HTR-8/SVneo (cell line): Measurements from ENCODE around the gene SPAG16.

Source experiments
- DNase-seq: peaks from one replicate; pipeline ENCODE4 v3.0.0; 2011; ENCODE audit warnings: low spot score, mixed read lengths; ENCODE audit not compliant: insufficient read length
- FAIRE-seq: peaks from 2 replicates; lab custom pipeline; 2011; peaks lifted over from hg19 to GRCh38; lab: Jason Lieb, UNC

The SPAG16 gene

DNA sequence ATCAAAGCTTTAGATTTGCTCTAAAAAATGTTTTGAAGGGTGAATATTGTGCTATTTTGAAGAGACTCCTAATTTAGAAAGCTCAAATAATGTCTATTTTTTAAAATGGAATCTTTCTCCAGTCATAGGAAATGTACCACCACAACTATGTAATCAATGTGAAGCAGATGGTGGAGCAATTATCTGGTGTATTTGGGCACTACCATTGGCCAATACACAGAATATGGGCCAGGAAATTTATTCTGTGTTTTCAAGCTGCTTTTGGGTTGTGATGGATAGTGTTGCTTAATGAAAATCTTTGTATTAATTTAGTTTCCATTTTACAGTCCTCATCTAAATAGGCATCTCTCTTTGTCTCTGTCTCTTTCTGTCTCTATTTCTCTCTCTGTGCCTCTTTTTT, 1109.5 kb downstream of the SPAG16 start:
- FAIRE-seq, result no peak
- DNase-seq, result no peak

- no peak for DNase-seq
- FAIRE-seq, result no peak
These were observed 1110.8 kb downstream of the SPAG16 start for GRCh38 chr2:214395040-214395439.

GRCh38 chr2:214401580-214401979, 1117.3 kb downstream of the SPAG16 start:
- no peak for FAIRE-seq

GRCh38 chr2:214410128-214410775, 1126.0 kb downstream of the SPAG16 start:
- no peak for DNase-seq

More at GRCh38 chr2:214401580-214401979, 1117.3 kb downstream of the SPAG16 start:
- no peak for DNase-seq

DNA sequence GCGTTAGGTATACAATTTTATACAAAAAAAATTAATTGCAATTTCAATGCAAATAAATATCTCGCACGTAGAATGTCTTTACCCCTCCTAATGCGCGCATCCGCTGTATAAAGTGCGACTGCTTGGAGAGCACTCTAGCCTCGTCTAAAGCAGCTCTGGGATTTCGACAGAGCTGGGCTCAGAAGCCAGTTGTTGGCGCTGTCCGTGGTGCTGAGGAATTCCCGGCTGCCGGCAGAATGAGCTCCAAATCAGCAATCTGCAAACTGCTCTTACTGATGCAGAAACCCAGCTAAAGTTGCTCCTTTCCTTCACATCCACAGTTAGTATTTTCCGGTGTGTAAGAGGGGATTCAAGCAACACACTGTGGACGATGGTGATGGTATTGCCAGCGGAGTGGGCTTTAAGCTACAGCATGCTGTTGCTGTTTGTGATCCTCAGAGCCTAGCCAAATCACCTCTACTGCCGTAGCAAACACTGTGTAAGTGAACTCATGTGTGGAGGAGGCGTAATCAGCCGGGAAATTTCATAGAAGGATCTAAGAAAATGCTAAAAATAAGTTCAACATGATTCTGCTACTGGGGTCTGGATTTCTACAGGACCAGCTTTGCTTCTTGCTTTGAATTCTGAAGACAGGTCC, 1126.8 kb downstream of the SPAG16 start, which contains the start of gene VWC2L:
VWC2L (plus strand) TSS at position 137 of the 637 bp plus-strand sequence. CDS start 3,140 bp downstream, outside the sequence.
- FAIRE-seq (peak; percentile 64), DNase-seq (peak; percentile 52)

More at GRCh38 chr2:214410128-214410775, 1126.0 kb downstream of the SPAG16 start:
- FAIRE-seq, result no peak

DNA sequence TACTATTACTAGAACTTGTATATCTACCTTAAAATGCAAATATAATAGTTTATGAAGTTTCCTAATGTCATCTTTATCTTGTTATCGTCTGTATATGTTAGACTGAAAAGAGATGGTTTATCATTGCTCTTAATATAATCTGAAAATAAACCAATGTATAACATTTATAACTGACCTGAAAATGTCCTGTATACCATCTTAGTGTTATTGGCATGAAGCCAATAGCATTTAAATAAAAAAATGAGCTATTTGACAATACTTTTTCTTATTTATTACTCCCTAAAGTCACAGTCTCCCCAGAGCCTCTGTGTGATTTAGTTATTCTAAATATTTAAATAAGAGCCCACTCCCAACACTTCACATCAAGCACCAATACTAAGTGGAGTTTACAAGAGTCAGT, 1128.4 kb downstream of the SPAG16 start:
- DNase-seq (no peak), FAIRE-seq (no peak)

DNA sequence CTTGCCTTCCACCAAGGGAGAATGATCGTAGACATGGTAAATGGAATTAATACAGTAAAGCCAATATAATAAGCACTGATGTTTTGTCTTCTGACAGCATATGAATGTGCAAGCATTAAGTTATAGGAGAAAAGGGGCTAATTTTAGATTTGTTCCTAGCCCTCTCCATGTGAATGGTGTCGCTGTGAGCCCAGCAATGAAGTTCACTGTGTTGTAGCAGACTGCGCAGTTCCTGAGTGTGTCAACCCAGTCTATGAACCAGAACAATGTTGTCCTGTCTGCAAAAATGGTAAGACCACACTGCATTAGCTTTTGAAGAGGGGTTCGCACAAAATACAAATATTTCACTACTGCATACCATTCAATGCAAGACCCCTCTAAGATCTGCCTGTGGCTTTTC, 1152.2 kb downstream of the SPAG16 start:
- FAIRE-seq (no peak), DNase-seq (no peak)

DNA sequence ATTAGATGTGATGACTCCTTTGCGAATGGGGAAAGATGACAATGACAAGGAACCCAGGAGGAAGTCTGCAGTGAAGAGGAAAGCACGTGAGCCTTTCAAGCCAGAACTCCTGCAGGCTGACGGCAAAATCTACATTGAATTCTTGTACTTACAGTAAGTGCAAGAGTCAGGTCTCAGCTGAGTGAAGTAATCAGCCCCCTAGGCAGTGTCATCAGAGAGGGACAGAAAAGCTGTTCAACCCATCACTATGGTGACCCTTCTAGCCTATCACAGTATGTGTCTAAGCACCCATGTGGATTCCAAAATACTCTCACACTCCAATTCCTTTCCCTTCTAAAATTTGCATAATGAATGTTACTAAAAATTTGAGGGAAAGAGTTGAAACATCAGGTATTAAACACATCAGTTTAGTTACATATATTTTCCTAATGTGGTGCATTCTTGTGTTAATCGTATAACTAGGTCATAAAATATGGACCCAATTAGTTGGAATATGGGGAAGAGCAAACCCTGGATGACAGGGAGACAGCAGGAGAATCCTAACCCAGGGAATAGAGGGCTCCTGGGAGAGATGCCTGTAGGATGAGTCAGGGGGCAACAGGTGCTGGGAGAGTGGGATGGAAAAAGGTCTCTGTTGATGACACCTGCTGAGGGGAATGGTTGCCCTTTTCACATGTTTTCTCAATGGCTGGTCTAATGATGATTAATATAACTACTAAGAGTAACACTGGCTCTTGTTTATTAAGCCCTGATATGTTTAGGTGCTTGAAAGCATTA, 1166.0 kb downstream of the SPAG16 start:
- no peak for FAIRE-seq
- DNase-seq, result no peak

GRCh38 chr2:214451516-214452275, 1167.4 kb downstream of the SPAG16 start:
- FAIRE-seq (no peak), DNase-seq (no peak)
